HCT116 (cell line): Measurements from ENCODE around the gene ZAP70.

Experiments
- CEBPB ChIP-seq: IDR thresholded peaks from 2 replicates; pipeline ENCODE4 v1.6.1; 2012; ENCODE audit warnings: low read depth
- CTCF ChIP-seq, 3 experiments: fragments of 200-600 bp in 1 of 3; sonication (generic) in 1 of 3; IDR thresholded peaks in 2 of 3; conservative IDR thresholded peaks in 1 of 3; 2 replicates each; pipeline ENCODE4 v1.5.1; 2012 to 2017; ENCODE audit warnings: low read depth in 2 of 3, low read length in 2 of 3, antibody characterized with exemption in 1 of 3, borderline replicate concordance in 1 of 3, control low read depth in 1 of 3, mild to moderate bottlenecking in 1 of 3, mixed read lengths in 1 of 3, mixed run types in 1 of 3, moderate library complexity in 1 of 3; ENCODE audit not compliant: insufficient read depth in 1 of 3
- ELF1 ChIP-seq: IDR thresholded peaks from 2 replicates; pipeline ENCODE4 v1.6.1; 2012; ENCODE audit warnings: low read depth, borderline replicate concordance
- EZH2 ChIP-seq: fragments of 200-600 bp; sonication (generic); IDR thresholded peaks from 2 replicates; pipeline ENCODE4 v1.6.1; 2017; ENCODE audit warnings: antibody characterized with exemption, mixed run types
- EZH2phosphoT487 ChIP-seq: fragments of 200-600 bp; IDR thresholded peaks from 2 replicates; pipeline ENCODE4 v1.6.1; 2018; ENCODE audit warnings: antibody characterized with exemption, borderline replicate concordance
- JUND ChIP-seq: IDR thresholded peaks from 2 replicates; pipeline ENCODE4 v1.6.1; 2012
- MAX ChIP-seq: IDR thresholded peaks from 2 replicates; pipeline ENCODE4 v1.6.1; 2012
- POLR2A ChIP-seq: IDR thresholded peaks from 2 replicates; pipeline ENCODE4 v1.7.0; 2011; ENCODE audit warnings: borderline replicate concordance; ENCODE audit not compliant: insufficient read depth, insufficient read length; ENCODE audit errors: extremely low read depth
- POLR2AphosphoS5 ChIP-seq: IDR thresholded peaks from 2 replicates; pipeline ENCODE4 v1.6.1; 2011; ENCODE audit warnings: mild to moderate bottlenecking, low read depth, low read length, moderate library complexity
- SIN3A ChIP-seq: IDR thresholded peaks from 2 replicates; pipeline ENCODE4 v1.6.1; 2012; ENCODE audit warnings: low read depth
- SP1 ChIP-seq: IDR thresholded peaks from 2 replicates; pipeline ENCODE4 v1.6.1; 2012; ENCODE audit warnings: low read depth
- SRF ChIP-seq: IDR thresholded peaks from 2 replicates; pipeline ENCODE4 v1.6.1; 2012; ENCODE audit warnings: low read depth
- ZFX ChIP-seq: fragments of 450-650 bp; IDR thresholded peaks from 2 replicates; pipeline ENCODE4 v1.6.1; 2017
- ZNF274 ChIP-seq: fragments of 200-500 bp; sonication (Bioruptor generic); IDR thresholded peaks from 2 replicates; pipeline ENCODE4 v1.6.1; 2014; ENCODE audit warnings: mild to moderate bottlenecking, low read depth, low read length, inconsistent platforms

DNA sequence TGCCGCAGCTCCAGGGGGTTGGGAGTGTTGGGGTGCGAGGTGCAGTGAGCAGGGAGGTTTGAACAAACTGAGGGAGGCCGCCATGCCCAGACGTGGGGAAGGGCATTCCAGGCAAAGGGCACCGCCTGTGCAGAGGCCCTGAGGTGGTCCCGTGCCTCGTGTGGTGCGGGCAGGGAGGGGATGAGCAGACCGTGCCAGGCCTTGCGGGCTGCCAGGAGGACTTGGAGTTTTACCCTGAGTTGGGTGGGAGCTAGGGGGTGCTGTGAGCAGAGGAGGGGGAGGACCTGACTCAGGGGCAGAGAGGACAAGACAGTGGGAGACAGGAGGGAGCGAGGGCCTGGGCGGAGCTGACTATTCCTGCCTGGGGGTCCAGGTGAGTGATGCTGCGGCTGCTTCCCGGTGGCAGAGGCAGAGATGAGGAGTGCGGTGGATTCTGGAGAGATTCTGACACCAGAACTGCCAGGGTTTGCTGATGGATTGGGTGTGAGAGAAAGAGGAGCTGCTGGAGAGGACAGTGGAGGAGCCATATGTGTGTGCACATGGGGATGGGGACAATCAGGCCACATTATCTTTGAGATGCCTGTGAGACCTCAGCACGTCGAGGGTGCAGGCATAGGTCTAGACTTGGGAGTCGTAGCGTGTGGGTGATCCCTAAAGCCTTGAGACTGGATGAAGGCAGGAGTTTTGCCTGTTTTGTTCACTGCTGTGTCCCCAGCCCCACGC lies 23.4 kb downstream of the ZAP70 start:
- TF ChIP-seq CTCF (IDR thresholded peaks at IDR 0.05 in 2 of 3, conservative IDR thresholded peaks at IDR 0.05 in 1 of 3; ENCODE audit: borderline replicate concordance in 1 of 3, insufficient read depth in 1 of 3, low read depth in 2 of 3, low read length in 2 of 3) (no peak), SRF (no peak), POLR2A (no peak), CEBPB (no peak), ZNF274 (no peak), POLR2AphosphoS5 (no peak), ELF1 (no peak), EZH2phosphoT487 (no peak), SP1 (no peak), JUND (no peak), EZH2 (no peak), MAX (no peak), SIN3A (no peak), ZFX (no peak)
